ENCODE measurements around the gene ZNF516.

ZNF516 gene

GRCh38 chr18:76514573-76514972, 19.5 kb upstream of the ZNF516 start:
- DNase-seq (ENCODE audit: low read depth, low spot score): no peak
- H3K4me3 ChIP-seq (ENCODE audit: low read length): no peak overlapping the region

GRCh38 chr18:76507830-76508385, 12.9 kb upstream of the ZNF516 start:
- no peak for DNase-seq (ENCODE audit: low read depth, low spot score)
- no peak overlapping the region for H3K4me3 ChIP-seq (ENCODE audit: low read length)

GRCh38 chr18:76506974-76507764, 12.1 kb upstream of the ZNF516 start:
- no peak for DNase-seq (ENCODE audit: low read depth, low spot score)
- H3K4me3 ChIP-seq (ENCODE audit: low read length): no peak overlapping the region

- DNase-seq (ENCODE audit: low read depth, low spot score): no peak
- no peak overlapping the region for H3K4me3 ChIP-seq (ENCODE audit: low read length)
Observed at GRCh38 chr18:76506395-76506794, 11.4 kb upstream of the ZNF516 start.

- no peak overlapping the region for H3K4me3 ChIP-seq (ENCODE audit: low read length)
- no peak for DNase-seq (ENCODE audit: low read depth, low spot score)
Observed at GRCh38 chr18:76505614-76506013, 10.6 kb upstream of the ZNF516 start.

- H3K4me3 ChIP-seq (ENCODE audit: low read length): no peak overlapping the region
- DNase-seq (ENCODE audit: low read depth, low spot score): no peak
Observed at GRCh38 chr18:76504749-76505148, 9.7 kb upstream of the ZNF516 start.

- DNase-seq (ENCODE audit: low read depth, low spot score): no peak
- no peak overlapping the region for H3K4me3 ChIP-seq (ENCODE audit: low read length)
Observed at GRCh38 chr18:76503649-76504386, 8.8 kb upstream of the ZNF516 start.

- no peak for DNase-seq (ENCODE audit: low read depth, low spot score)
- H3K4me3 ChIP-seq (ENCODE audit: low read length): no peak overlapping the region
Observed at GRCh38 chr18:76502551-76502950, 7.5 kb upstream of the ZNF516 start.

GRCh38 chr18:76499637-76500340, 4.7 kb upstream of the ZNF516 start:
- no peak for DNase-seq (ENCODE audit: low read depth, low spot score)
- H3K4me3 ChIP-seq (ENCODE audit: low read length): no peak overlapping the region

GRCh38 chr18:76499021-76499420, 4.0 kb upstream of the ZNF516 start:
- DNase-seq (ENCODE audit: low read depth, low spot score): no peak
- H3K4me3 ChIP-seq (ENCODE audit: low read length): no peak overlapping the region

- H3K4me3 ChIP-seq (ENCODE audit: low read length): no peak overlapping the region
- no peak for DNase-seq (ENCODE audit: low read depth, low spot score)
Observed at GRCh38 chr18:76498064-76498463, 3.0 kb upstream of the ZNF516 start.

- DNase-seq (ENCODE audit: low read depth, low spot score): no peak
- H3K4me3 ChIP-seq (ENCODE audit: low read length): no peak overlapping the region
Observed at GRCh38 chr18:76497021-76497420, 2.0 kb upstream of the ZNF516 start.

- H3K4me3 ChIP-seq (ENCODE audit: low read length): peak overlapping the region; percentile 56
- no peak for DNase-seq (ENCODE audit: low read depth, low spot score)
Observed at GRCh38 chr18:76496194-76496890, 1.3 kb upstream of the ZNF516 start.

GRCh38 chr18:76495435-76496193, 572 bp upstream of the ZNF516 start:
- DNase-seq (ENCODE audit: low read depth, low spot score): no peak
- H3K4me3 ChIP-seq (ENCODE audit: low read length): peak overlapping the region; percentile 56

GRCh38 chr18:76494231-76495005, 624 bp downstream of the ZNF516 start:
- H3K4me3 ChIP-seq (ENCODE audit: low read length): peak overlapping the region; percentile 71
- no peak for DNase-seq (ENCODE audit: low read depth, low spot score)

GRCh38 chr18:76493213-76494161, 1.6 kb downstream of the ZNF516 start:
- H3K4me3 ChIP-seq (ENCODE audit: low read length): peak overlapping the region; percentile 71
- no peak for DNase-seq (ENCODE audit: low read depth, low spot score)

Data from Jurkat, Clone E6-1 (cell line).